ENCODE results near the gene CDH15.

The CDH15 gene

DNA sequence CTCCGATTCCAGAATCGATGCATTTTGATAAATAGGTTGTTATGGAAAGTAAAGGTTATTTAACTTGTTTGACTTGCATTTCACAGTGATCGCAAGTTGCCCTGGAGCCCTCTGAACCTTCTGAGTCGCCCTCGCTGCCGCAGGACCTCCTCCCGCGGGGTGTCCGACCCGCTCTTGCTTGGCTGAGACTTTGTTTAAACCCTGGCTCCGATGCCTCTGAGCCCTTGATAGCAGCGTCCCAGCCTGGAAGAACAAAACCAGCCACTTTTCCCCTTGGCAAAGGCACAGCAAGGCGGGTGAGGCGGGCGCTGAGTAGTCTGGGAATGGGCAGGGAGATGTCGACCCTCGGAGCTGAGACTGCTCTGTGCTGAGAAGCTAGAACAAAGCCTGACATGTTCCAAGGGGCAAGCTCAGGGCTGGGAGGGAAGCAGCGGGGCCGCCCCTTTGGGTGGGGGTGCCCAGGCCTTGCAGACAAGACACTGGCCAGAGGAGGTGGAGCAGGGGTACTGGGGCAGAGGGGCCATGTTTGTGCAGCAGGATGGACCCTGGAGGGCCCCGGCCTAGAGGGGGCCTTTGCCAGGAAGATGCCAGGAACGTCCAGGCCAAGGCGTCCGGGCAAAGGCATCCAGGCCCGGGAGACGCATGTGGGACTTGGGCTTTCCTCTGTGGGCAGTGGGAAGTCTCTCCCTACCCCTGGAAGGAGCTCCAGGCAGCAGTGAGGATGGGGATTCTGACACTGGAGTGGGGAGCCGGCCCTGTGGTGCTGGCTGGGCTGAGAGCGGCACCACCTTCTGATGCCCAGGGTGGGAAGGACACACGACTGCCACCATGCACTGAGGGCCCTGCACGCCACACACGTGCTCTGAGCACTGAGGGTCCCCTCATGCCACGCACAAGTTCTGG is 30.3 kb upstream of the CDH15 start:
- DNase-seq: no peak

DNA sequence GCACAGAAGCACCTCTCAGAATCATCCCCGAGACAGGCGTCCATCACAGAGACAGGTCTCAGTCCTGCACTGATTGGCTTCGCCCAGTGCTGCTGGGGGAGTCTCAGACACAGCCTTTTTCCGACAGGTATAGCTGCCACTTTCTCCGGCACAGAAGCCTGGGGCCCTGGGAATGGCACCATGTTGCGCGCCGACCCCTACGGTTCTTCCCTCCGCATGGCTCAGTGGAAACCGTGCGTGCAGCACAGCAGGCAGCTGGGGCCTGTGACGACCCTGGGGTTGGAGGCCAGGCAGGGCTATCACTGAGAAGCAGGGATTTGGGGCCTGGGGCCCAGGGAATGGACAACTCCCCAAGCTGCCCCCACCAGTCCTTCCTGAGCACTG is 29.7 kb upstream of the CDH15 start:
- no peak for DNase-seq

DNA sequence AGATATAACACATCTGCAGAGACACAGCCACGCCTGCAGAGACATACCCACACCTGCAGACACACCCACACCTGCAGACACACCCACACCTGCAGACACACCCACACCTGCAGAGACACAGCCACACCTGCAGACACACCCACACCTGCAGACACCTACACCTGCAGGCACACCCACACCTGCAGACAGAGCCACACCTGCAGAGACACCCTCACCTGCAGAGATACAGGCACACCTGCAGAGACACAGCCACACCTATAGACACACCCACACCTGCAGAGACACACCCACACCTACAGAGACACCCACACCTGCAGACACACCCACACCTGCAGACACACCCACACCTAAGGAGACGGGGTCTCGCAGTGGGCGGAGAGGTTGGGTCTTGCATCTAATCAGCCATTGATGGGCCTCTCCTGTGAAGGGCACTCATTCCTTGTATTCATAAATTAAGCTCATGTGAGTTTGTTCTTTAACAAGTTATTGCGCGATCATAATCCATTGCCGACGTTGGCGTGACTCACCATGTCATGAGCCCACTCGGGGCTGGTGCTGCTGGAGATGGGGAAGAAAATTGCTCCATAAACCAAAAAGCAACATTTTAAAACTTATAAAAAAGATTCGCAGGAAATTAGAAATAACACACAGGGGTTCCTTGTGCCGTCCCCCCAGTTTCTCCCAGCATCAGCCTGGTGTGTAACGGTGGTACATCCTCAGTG is 28.9 kb upstream of the CDH15 start:
- DNase-seq: no peak

DNA sequence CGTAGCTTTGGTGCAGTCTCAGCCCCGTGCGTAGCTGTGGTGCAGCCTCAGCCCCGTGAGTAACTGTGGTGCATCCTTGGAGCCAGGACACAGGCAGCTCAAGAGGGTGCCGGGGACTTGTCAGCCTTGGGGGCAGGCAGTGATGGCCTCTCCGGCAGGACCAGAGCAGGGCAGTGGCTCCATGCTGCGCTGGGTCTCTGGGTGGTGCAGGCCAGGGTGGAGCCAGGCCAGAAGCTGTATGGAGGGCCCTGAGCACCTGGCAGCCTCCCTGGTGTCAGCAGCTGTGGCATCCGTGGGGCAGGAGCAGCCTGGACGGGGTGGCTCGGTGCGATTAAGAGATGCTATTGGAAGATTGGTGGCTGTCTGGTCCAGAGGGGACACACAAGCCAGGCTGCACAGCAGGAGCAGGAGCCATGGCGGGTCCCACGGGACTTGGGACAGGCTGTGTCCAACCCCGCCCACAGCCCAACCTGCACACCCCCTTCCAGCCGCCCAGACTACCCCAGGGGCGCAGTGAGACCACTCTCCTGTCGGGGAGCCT is 28.3 kb upstream of the CDH15 start:
- no peak for DNase-seq

- no peak for DNase-seq
Measured at GRCh38 chr16:89143911-89144675, 27.5 kb upstream of the CDH15 start.

DNA sequence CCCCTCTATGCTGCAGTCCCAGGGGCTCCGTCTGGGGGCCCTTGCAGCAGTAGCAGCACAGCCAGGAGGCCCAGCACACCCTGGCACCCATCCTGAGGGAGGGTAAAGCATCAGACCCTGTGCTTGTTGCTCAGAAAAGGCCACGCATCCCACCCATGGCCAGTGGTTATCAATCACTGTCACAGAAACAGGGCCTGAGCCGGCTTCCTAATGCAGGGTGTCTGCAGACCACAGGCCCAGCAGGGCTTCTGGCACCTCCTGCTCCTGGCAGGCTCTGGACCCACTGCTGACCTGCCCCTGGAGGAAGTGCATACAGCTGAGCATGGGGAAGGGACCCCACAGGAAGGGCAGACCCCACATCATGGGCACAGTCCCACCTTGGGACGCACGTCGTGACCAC is 26.9 kb upstream of the CDH15 start:
- no peak for DNase-seq

GRCh38 chr16:89145406-89146161 is 26.0 kb upstream of the CDH15 start:
- DNase-seq: no peak

DNA sequence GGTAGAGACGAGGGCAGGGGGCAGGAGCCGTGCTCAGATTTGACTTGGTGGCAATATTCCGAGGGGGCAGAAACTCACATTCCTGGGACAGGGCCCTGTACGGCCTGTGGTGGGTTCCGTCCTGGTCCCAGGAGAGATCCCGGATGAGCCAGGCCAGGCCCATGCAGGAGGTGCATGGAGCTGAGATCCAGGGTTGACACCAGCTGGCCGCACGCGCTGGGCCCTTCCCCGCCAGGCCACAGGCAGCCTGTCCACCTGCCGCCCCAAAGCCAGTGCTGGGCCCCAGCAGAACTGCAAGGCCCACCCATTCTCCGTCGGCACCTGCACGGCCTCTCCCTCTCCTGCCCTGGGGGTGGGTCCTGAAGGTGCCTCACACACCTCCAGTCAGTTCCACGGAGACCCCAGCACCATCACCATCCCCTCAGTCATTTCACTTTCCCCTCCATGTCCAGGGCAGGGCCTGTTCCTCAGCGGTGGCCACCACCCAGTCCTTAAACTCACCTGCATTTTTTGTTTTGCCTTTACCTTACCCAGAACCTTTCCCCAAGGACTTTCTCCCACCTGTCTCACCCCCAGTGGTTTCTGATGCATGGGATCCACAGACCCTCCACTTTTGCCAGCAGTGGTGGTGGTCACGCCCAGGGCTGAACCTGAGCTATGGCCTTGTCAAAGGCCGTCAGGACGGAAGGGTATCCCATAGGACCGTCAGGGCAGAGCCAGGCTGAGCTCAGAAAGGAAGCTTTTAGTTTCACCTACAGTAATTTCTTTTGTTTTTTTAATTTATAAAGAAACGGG is 25.1 kb upstream of the CDH15 start:
- no peak for DNase-seq

DNA sequence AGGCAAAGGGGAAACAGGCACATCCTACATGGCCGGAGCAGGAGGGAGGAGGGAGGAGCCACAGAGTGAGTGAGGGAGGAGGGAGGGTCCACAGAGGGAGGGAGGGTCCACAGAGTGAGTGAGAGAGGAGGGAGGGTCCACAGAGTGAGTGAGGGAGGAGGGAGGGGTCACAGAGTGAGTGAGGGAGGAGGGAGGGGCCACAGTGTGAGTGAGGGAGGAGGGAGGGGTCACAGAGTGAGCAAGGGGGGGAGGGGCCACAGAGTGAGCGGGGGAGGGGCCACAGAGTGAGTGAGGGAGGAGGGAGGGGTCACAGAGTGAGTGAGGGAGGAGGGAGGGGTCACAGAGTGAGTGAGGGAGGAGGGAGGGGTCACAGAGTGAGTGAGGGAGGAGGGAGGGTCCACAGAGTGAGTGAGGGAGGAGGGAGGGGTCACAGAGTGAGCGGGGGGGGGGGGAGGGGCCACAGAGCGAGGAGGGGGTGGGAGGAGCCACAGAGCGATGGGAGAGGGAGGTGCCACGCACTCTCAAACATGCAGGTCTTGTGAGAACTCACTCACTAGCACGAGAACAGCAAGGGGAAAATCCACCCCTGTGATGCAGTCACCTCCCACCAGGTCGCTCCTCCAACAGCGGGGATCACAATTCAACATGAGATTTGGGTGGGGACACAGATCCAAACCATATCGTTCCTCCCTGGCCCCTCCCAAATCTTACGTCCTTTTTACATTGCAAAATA is 24.3 kb upstream of the CDH15 start:
- no peak for DNase-seq

DNA sequence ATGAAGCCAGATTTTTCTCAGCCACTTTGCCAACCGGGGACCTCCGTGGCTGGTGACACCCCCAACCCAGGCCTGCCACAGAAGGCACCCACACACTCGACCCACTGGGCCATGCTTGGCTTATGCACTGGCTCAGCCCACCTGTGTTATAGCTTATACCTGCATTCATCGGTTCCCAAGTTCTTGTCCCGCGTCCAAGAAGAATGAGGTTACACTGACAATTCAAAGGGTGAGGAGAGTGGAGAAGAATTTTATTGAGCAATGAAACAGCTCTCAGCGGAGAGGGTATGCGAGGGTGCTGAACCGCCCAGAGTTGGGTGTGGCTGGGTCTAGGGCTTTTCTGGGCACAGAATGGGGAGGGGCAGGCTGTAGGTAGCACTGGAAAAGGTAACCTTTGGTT is 22.2 kb upstream of the CDH15 start:
- no peak for DNase-seq

- no peak for DNase-seq
Measured at GRCh38 chr16:89150090-89150835, 21.3 kb upstream of the CDH15 start.

DNA sequence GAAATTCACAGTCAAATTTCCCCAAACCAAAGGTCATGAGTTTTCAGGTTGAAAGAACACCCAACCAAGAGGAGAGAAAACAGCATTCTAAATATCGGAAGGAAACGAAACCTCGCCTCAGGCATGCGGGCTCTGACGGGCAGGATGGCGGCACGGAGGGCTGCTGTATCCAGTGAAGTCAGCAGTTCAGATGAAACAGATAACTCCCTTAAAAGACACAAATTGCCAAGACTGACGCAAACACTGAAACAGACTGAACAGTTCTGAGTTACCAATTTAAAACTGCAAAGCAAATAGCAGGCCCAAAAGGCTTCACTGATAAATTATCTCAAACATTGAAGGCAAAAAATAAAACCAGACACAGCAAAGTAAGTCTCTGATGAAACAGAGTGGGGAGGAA is 20.6 kb upstream of the CDH15 start:
- DNase-seq: no peak

DNA sequence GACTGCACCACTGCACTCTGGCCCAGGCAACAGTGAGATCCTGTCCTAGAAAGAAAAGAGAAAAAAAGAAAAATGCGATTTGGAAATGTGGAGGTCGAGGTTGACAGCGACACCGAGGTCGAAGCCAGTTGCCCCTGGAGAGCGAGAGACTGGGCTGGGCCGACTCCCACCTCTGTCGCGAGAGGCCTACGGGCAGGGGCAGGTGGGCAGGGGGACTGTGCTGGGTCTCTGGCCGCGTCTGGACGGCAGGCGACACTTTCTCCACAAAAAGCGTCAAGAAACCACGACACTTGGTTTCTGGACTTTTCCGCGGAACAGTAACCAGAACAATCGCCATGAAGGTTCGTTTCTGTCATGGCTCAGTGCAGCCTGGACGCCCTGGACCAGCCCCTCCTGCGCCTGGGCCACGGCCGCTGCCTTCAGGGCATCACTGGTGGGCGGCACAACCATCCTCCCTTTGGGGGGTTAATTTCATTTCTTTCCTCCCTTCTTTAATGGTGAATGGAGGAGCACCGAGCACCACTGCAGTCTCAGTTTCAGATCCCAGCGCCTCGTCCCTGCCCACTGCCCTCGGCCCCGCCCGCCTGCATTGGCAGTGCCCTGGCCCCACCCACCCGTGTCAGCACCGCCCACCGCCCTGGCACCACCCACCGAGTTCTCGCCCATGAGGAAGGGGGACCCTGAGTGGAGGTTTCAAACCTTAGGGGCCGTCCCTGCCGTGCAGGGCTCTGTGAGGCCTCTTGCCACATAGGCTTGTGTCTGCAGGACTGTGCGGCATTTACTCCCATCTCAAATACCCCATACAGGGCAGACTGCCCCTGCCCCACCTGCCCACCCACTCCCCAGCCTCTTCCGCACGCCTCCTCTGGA is 18.5 kb upstream of the CDH15 start:
- DNase-seq: no peak

DNA sequence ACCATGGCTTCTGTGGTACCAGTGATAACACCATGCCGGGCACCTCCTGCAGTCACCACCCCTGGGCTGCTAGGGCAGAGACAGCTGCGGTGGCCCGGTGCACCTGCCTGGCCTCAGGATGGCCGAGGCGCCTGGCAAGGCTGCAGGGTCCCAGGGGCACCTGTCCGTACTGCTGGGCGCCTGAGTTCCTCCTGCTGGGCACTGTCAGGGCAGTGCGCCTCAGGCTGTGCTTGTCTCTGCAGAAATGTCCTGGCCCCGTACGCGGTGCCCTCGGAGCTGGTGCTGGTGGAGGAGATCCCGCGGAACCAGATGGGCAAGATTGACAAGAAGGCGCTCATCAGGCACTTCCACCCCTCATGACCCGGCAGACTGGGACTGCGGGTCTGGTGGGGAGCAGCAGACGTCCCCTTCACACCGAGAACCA is 17.7 kb upstream of the CDH15 start:
- no peak for DNase-seq

DNA sequence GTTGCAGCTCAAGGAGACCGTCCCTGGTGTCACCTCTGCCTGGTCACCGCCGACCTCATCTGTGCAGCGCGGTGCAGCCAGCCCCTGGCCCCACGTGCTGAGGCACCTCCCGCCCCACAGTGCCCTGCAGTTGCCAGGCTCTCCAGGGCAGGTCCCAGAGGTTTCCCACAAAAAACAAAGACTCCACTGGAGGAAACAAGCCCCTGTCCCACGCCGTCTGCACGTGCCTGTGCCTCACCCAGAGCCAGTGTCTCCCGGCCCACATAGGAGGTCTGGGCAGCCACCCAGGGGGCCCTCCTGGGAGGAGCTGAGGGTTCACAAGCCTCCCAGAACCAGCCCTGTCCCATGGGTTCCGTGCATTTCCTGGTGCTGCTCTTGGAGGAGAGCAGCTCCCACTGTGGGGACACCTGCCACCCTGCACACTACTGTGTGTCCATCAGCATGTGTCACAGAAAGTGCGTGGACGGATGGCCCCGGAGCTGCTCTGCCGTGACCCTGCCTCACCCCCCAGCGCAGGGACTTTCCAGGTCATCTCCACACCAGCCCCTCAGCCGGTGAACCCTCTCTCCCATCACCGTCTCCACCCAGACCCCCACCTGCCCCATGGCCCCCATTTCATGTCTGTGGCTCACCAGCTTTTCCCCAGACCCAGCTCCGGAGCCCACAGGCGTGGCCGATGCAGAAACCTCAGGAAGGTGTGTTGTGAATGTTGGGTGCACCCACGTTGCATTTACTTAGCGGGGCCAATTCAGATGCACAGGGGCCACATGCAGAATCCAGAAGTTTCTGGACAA is 17.0 kb upstream of the CDH15 start:
- DNase-seq: no peak

DNA sequence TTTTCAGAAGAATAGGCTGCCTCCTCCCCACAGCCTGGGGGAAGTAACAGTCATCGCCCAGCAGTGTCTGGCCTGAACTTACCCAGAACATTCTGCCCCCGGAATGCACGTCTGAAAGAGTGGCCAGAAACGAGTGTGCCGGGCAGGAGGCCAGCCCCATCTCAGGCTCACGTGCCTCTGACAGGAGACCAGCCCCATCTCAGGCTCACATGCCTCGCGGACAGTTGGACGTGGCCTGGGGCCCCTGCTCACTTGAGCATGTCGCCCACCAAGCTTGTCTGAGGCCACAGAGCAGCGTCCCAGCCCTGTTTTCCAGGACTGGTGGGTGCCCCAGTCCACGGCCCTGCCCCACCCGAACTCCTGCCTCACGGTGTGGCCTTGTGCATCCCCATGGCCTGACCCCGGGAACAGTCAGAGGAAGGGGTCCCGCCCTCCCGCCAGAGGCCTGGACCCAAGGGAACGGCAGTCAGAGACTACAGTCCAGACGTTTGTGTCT is 16.3 kb upstream of the CDH15 start:
- no peak for DNase-seq

GRCh38 chr16:89155851-89156739 is 15.5 kb upstream of the CDH15 start:
- no peak for DNase-seq

All from 8988T (cell line).